Esophagus muscularis mucosa (tissue), 4 donors: ENCODE data around the gene ACAT2. TPM values are rescaled to one million over a fixed set of nuclear protein-coding genes. Genes with fewer than 3 reads are reported as not detected.
"Not testable (repeated sequence)": the region's sequence is repeated elsewhere in the genome, so short reads cannot be mapped to it uniquely, and the experiment has no call there.

Source experiments
- DNase-seq: peaks from one replicate; pipeline ENCODE4 v3.0.0-alpha.2; 2017; ENCODE audit errors: extremely low spot score
- H3K27ac ChIP-seq, 4 donors: fragments of 200-600 bp; sonication (generic); replicated peaks in 1 of 4; 1 replicate in 3 of 4; 2 replicates in 1 of 4; pipeline ENCODE4 v1.5.1; 2016 to 2019; ENCODE audit warnings: mild to moderate bottlenecking in 1 of 4
- H3K27me3 ChIP-seq, 4 donors: fragments of 200-600 bp; sonication (generic); one replicate each; pipeline versions ENCODE4 v1.5.1 to v1.6.0; 2016 to 2019
- H3K36me3 ChIP-seq, 4 donors: fragments of 200-600 bp; sonication (generic); one replicate each; pipeline ENCODE4 v1.5.1; 2016 to 2019
- H3K4me1 ChIP-seq, 4 donors: fragments of 200-600 bp; sonication (generic); one replicate each; pipeline ENCODE4 v1.5.1; 2016 to 2019
- H3K4me3 ChIP-seq, 4 donors: fragments of 200-600 bp; sonication (generic); 1 replicate in 2 of 4; 2 replicates in 2 of 4; pipeline ENCODE4 v1.5.1; 2016 to 2019; ENCODE audit warnings: mild to moderate bottlenecking in 4 of 4, moderate library complexity in 1 of 4
- H3K9me3 ChIP-seq, 4 donors: fragments of 200-600 bp; sonication (generic); 1 replicate in 3 of 4; 2 replicates in 1 of 4; pipeline ENCODE4 v1.5.1; 2016 to 2019
- CTCF ChIP-seq, 3 experiments: fragments of 200-600 bp in 2 of 3; fragments of 450-650 bp in 1 of 3; sonication (generic) in 2 of 3; IDR thresholded peaks; one replicate each; pipeline ENCODE4 v1.5.1; 2017 to 2019; ENCODE audit warnings: antibody characterized with exemption in 3 of 3, mild to moderate bottlenecking in 2 of 3, moderate library complexity in 1 of 3
- EP300 ChIP-seq: sonication (generic); formaldehyde crosslinking; IDR thresholded peaks from one replicate; pipeline ENCODE4 v1.6.1; 2017; ENCODE audit warnings: antibody characterized with exemption
- POLR2A ChIP-seq: fragments of 450-650 bp; IDR thresholded peaks from one replicate; pipeline ENCODE4 v1.6.1; 2017; ENCODE audit warnings: antibody characterized with exemption, moderate library complexity, mild to moderate bottlenecking, low read depth
- POLR2AphosphoS5 ChIP-seq, 2 donors: sonication (generic); formaldehyde crosslinking; IDR thresholded peaks; one replicate each; pipeline ENCODE4 v1.6.1; 2017; ENCODE audit warnings: antibody characterized with exemption in 2 of 2
- WGBS: methylation state at CpG from one replicate; pipeline ENCODE4 v1.1.5; 2018; 5-methylcytosine and 5-hydroxymethylcytosine counted together
- intact Hi-C: fragments of 100-400 bp; cut with DNase I; formaldehyde crosslinking; loops from one replicate; pipeline ENCODE4 v1.15.1; 2023
- total RNA-seq, 4 donors: library from RNA; depleted of rRNA; stranded (reverse); fragments of >200 nt; gene quantifications; one replicate each; pipeline versions ENCODE4 v1.1.0 to v1.2.1, GENCODE V29; 2016

The ACAT2 gene
- total RNA-seq, 4 donors from 2014 or later = 4.7 to 9.1 (median 6.9) TPM

- intact Hi-C loops = no loop called here
- Histone ChIP-seq H3K27me3 (no peaks in the 10 kb centered on the region), H3K9me3 (no peaks in the 10 kb centered on the region), H3K36me3 (no peaks in the 10 kb centered on the region), H3K27ac (no peak overlapping the region), H3K4me3 (no peak overlapping the region), H3K4me1 (no peaks in the 10 kb centered on the region)
- TF ChIP-seq CTCF (IDR thresholded peaks at IDR 0.05) = no peak
- TF ChIP-seq POLR2A = no peak
- no peak for TF ChIP-seq EP300
- no peak for TF ChIP-seq POLR2AphosphoS5 (IDR thresholded peaks at IDR 0.05)
- DNase-seq = no peak
- 89% methylated on average over 9 of the region's 9 CpGs for WGBS
Observed at GRCh38 chr6:159806021-159806458, 44.2 kb downstream of the ACAT2 start.

- Histone ChIP-seq H3K4me1 (no peaks in the 10 kb centered on the region), H3K9me3 (no peaks in the 10 kb centered on the region), H3K27me3 (no peaks in the 10 kb centered on the region), H3K27ac (no peak overlapping the region), H3K36me3 (no peaks in the 10 kb centered on the region), H3K4me3 (no peak overlapping the region)
- 96% methylated on average over 5 of the region's 5 CpGs for WGBS
- no peak for TF ChIP-seq EP300
- DNase-seq = no peak
- intact Hi-C loops = no loop called here
Observed at GRCh38 chr6:159807150-159807858, 45.5 kb downstream of the ACAT2 start.

GRCh38 chr6:159808647-159809046 lies 46.8 kb downstream of the ACAT2 start:
- DNase-seq = no peak
- no peaks in the 10 kb centered on the region for H3K27me3 ChIP-seq
- H3K4me1 ChIP-seq = no peaks in the 10 kb centered on the region
- H3K27ac ChIP-seq = no peak overlapping the region
- intact Hi-C loops = no loop called here
- 82% methylated on average over 6 of the region's 6 CpGs for WGBS
- H3K9me3 ChIP-seq = no peaks in the 10 kb centered on the region
- no peak overlapping the region for H3K4me3 ChIP-seq
- H3K36me3 ChIP-seq = peaks cover 0 to 2% (median 0%) of the 10 kb centered on the region in 4 donors
- TF ChIP-seq EP300 (no peak), POLR2A (no peak), POLR2AphosphoS5 (IDR thresholded peaks at IDR 0.05) (no peak), CTCF (IDR thresholded peaks at IDR 0.05) (no peak)

GRCh38 chr6:159809149-159809548 lies 47.3 kb downstream of the ACAT2 start:
- Histone ChIP-seq H3K4me1 (no peaks in the 10 kb centered on the region), H3K36me3 (peaks cover 0 to 7% (median 0%) of the 10 kb centered on the region in 4 donors), H3K27ac (no peak overlapping the region), H3K9me3 (no peaks in the 10 kb centered on the region), H3K27me3 (no peaks in the 10 kb centered on the region), H3K4me3 (no peak overlapping the region)
- no peak for DNase-seq
- WGBS = 91% methylated on average over 4 of the region's 4 CpGs
- intact Hi-C loops = no loop called here
- no peak for TF ChIP-seq EP300
- TF ChIP-seq POLR2AphosphoS5 (IDR thresholded peaks at IDR 0.05) = no peak
- TF ChIP-seq CTCF (IDR thresholded peaks at IDR 0.05) = no peak
- TF ChIP-seq POLR2A = no peak

GRCh38 chr6:159813781-159814180 lies 51.9 kb downstream of the ACAT2 start:
- Histone ChIP-seq H3K27me3 (no peaks in the 10 kb centered on the region), H3K36me3 (peaks cover 0 to 13% (median 0%) of the 10 kb centered on the region in 4 donors), H3K9me3 (no peaks in the 10 kb centered on the region), H3K4me3 (no peak overlapping the region), H3K4me1 (no peaks in the 10 kb centered on the region), H3K27ac (no peak overlapping the region)
- DNase-seq = no peak
- intact Hi-C loops = no loop called here
- TF ChIP-seq POLR2A = no peak
- WGBS = 84% methylated on average over 9 of the region's 9 CpGs

GRCh38 chr6:159815410-159815809 lies 53.6 kb downstream of the ACAT2 start:
- no peaks in the 10 kb centered on the region for H3K4me1 ChIP-seq
- H3K27ac ChIP-seq = no peak overlapping the region
- no peak overlapping the region for H3K4me3 ChIP-seq
- 85% methylated on average over 6 of the region's 6 CpGs for WGBS
- TF ChIP-seq POLR2AphosphoS5 (IDR thresholded peaks at IDR 0.05) (no peak), POLR2A (no peak), EP300 (no peak), CTCF (IDR thresholded peaks at IDR 0.05) (no peak)
- H3K36me3 ChIP-seq = peaks cover 0 to 13% (median 0%) of the 10 kb centered on the region in 4 donors
- H3K9me3 ChIP-seq = no peaks in the 10 kb centered on the region
- no peaks in the 10 kb centered on the region for H3K27me3 ChIP-seq
- no peak for DNase-seq
- intact Hi-C loops = no loop called here

GRCh38 chr6:159816775-159817174 lies 54.9 kb downstream of the ACAT2 start:
- intact Hi-C loops, H3K27ac ChIP-seq, H3K4me1 ChIP-seq, DNase-seq, H3K27me3 ChIP-seq, H3K9me3 ChIP-seq, H3K4me3 ChIP-seq: not testable (repeated sequence)
- H3K36me3 ChIP-seq = peaks cover 0 to 13% (median 0%) of the 10 kb centered on the region in 4 donors
- WGBS = 94% methylated on average over 3 of the region's 3 CpGs
